GM12874 (cell line): Measurements from ENCODE around the gene HSFX2.

Source experiments
- CTCF ChIP-seq: IDR thresholded peaks from 2 replicates; pipeline ENCODE4 v1.5.1; 2011; ENCODE audit warnings: low read depth, mild to moderate bottlenecking, control low read depth, low read length, moderate library complexity; ENCODE audit not compliant: insufficient read depth

Gene HSFX2

GRCh38 chrX:149631234-149632165 is 36.4 kb upstream of the HSFX2 start, which contains the start of gene TMEM185A:
TMEM185A (minus strand) TSS chrX:149631792; CDS start chrX:149631580, 212 bp downstream.
- no peak for TF ChIP-seq CTCF

- TF ChIP-seq CTCF = no peak
Measured at GRCh38 chrX:149630681-149631233, 35.6 kb upstream of the HSFX2 start.

GRCh38 chrX:149629730-149630387 is 34.7 kb upstream of the HSFX2 start:
- TF ChIP-seq CTCF = no peak

GRCh38 chrX:149628768-149629167 is 33.7 kb upstream of the HSFX2 start:
- no peak for TF ChIP-seq CTCF

GRCh38 chrX:149628280-149628679 is 33.2 kb upstream of the HSFX2 start:
- no peak for TF ChIP-seq CTCF

GRCh38 chrX:149618871-149619270 is 23.8 kb upstream of the HSFX2 start:
- no peak for TF ChIP-seq CTCF

- no peak for TF ChIP-seq CTCF
Measured at GRCh38 chrX:149611623-149612175, 16.6 kb upstream of the HSFX2 start.
